DMS153 treated with DMSO at 0.1 percent for 48 hours (cell line): ENCODE measurements around the gene SH3PXD2B.

Experiments
- DNase-seq: peaks from one replicate; lab custom pipeline; 2025; ENCODE audit not compliant: unreplicated experiment; lab: John Stamatoyannopoulos, UW

SH3PXD2B gene

DNA sequence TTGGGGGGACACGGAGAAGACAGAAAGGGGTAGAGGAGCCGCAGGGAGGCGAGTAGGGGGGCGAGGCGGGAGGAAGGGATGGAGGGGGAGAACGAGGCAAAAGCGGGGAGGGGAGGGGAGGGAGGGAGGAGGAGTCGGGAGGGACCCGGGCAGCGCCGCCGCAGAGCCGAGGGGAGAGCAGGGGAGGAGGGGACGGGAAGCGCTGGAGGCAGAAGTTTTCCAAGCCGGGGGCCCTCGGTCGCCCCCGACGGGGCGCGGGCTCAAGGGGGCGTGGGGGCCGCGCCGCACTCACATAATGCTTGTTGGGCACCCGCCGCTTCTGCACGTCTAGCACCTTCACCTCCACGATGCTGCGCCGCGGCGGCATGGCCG lies 353 bp downstream of the SH3PXD2B start:
- no peak for DNase-seq

DNA sequence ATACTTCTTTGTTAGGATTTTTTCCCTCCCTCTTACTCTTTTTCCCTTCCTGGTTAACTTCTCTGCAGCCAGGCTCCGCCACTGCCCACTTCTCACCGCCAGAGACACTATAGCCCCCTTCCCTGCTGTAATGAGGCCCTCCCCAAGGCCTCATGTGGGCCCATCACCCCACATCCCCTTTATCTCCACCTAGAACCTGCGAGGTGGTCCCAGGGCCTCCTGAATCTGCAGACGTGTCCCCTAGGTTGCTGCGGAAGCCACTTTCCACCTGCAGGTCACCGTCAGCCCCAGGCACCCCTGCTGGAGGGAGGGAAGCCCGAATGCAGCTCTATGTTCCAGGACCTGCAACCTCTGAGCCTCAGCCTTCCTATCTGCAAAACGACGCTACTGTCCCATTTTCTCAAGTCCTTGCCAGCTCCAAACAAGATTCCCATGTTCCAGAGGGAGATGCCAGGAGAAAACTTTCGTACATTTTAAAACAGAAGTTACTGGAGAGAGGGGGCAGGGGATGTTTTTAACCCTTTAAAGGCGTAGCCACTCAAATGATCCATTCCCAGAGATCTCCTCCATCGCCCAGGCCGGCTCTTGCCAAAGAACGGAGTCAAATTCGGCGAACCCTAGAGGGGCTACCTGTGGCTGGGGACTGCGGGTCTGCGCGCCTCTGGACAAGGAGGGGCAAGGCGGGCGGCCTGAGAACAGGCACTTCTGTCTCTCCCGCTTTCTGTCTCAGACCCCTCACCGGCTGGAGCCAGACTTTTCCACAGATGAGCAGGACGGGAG lies 929 bp downstream of the SH3PXD2B start:
- no peak for DNase-seq

DNA sequence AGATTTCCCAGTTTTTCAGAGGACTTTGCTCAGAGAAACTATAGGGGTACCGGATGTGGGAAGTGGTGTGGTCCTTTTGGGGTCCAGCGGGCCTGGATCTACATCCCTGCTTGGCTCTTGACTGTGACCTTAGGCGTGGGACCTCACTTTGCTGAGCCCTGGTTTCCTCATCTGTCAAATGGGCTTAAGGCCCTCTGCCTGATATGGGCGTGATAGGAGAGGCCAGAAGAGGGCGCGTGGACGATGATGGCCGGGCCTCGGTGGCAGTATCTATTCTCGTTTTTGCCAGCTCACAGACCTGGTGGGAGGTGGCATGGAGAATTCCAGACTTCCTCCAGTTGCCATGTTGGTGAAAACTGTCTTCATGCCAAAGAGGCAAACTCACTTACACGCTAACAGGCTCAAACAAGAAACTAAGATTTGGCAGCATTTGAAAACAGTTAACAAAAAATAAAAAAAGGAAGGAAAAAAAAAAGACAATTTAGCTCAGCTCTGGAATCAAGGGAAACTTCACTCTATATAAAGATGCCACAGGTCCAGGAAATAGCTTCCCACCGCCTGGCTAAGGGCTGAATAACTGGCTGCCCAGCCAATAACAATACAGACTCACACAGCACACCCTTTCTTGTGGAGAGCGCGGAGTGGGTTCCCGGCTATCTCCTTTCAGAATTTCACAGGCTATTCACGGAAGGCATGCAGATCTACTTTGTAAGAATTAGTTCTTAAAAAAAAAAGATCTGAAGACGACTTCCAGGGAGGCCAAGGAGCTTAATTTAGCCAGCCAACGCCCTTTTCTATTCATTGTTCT lies 1.7 kb downstream of the SH3PXD2B start:
- no peak for DNase-seq

DNA sequence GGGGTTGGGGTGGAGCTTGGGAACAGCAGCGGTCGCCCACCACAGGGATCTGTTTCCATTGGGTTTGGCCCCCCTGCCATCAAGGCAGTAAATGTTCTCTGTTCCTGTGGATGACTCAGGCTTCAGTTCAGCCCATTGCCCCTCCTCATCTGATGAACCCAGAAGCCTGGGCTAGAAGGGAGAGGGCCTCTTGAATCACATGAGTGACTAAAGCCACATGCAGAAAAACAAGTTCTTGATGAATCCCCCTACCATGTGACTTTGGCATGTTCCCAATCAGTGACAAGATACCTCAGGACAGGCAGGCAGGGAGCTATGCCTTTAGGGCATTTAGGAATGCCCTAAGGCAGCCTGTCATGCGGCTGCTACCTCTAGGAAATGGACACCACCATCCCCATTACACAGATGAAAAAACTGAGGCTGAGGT lies 2.5 kb downstream of the SH3PXD2B start:
- no peak for DNase-seq

DNA sequence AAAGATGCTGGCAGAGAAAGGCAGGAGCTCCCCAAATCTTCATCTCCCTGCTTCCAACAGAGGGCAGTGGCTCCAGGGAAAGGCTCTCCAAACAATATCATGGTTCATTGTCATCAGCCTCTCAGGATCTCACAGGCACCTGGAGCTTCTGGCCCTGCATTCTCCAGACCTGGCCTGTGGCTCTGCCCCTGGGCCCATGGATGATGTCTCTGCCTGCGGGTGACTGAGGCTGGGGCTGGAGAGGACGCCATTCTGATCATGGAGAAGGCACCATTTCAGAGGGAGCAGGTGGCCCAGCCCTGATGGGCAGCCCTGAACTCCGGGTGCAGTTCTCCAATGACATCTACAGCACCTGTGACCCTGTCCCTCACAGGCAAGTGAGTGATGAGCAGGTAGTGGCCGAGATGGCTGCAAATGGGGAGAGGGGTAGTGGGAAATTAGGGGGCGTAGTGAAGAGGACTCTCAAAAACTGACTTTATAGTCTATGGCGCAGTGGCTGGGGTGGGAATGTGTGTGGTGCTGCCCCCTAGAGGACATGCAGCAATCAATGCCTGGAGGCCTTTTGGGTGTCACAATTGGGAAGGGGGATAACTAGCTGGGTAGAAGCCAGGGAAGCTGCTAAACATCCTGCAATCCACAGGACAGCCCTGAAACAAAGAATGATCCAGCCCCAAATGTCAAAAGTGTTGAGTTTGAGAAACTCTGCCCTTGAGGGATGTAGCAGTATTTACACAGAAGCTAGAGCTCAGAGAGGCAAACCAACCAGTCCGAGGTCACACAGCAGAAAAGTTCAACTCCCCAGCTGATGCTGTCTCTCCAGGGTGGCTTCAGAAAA lies 3.2 kb downstream of the SH3PXD2B start:
- no peak for DNase-seq

DNA sequence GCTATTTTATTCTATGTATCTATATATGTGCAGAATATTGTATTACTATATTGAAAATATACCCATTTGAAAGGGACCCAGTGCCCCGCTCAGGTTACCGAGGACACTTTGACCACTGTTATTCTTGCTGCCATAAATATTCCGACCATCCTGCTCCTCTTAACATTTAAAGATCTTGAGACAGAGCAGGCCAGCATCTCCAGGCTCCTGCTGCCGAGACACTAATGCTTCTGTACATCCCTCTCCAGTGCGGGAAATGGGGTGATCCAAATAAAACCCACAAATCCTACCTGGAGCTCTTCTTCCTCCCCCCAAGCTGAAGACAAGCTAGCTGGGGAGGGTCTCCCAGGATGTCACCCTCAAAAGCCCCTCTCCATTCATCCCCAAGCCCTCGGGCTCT lies 3.9 kb downstream of the SH3PXD2B start:
- DNase-seq = no peak

DNA sequence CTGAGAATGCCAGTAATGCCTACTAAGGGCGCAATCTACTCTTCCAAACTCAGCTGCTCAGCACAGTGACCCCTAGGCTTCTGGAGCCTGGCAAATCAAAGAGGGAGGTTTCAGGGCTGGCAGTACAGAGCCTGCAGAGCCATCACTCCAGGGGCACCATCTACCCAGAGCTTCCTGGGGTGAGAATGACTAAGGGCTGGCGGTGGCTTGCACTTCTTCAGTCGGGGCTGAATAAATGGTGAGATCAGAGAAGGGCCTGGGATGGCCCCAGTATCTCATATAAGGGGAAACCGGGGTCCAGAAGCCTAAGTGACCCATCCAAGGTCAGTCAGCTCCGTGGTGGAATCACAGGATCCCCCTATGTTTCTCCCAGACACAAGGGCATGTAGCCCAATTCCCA lies 5.3 kb downstream of the SH3PXD2B start:
- no peak for DNase-seq

DNA sequence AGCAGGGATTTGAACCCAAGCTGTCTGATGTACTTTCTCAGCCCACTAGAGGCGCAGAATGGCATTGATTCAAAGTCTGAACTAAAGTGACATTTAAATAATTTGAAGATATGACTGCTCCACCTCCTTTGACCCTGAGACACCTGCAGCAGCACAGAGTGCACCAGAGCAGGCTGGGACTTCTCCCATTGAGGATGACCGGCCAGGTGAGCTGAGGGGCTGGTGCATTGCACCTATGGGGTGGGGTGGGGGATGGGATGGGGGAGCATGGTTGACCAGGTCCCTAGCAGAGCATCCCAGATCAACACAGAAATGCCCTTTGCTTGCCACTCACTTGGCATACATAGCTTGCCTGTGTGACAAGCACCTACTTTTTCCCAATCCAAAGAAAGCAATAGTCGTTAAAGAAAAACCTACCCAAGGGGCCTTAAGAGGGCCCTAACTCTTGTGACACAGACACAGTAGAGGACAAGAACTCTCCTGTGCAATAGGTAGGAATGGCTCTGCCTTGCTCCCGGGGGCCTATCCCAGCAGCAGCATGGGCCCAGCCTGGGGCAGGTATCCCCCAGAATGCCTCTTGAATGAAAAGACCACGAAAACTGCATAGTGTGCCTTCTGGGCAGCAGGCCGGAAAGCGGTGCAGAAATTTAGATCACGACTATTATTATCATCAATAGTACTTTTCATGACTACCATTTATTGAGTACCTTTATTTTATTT lies 6.5 kb downstream of the SH3PXD2B start:
- no peak for DNase-seq

DNA sequence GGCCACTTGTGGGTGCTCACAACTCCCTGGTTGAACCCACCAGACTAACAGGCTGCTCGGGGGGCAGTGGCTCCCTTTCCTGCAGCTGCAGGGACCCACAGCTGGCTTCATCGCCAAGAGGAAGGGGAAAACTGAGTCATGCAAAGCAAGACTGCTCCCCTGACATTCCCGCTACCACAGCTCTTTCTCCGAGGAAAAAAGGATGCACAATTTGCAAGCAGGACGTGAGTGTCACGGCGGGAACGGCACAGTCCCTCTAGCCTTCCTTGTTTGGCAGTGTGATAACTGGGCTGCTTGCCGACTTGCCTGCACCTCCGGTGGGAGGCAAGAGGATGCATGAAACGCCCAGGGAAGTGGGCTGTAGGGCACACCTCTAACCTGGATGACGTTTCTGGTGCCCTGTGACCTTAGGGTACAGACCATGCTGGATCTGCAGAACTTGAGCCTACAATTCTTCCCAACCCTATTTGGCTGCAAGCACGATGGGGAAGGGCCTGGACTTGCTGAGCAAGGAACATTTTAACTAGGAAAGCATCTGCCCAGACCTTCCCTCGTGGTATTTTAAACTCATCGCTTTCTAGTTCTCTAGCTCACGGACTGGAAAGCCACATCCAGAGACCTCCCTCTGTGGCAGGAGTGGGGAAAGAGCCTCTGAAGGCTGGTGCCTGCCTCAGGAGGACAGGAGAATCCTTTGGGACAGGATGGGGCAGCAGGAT lies 7.8 kb downstream of the SH3PXD2B start:
- DNase-seq = no peak

DNA sequence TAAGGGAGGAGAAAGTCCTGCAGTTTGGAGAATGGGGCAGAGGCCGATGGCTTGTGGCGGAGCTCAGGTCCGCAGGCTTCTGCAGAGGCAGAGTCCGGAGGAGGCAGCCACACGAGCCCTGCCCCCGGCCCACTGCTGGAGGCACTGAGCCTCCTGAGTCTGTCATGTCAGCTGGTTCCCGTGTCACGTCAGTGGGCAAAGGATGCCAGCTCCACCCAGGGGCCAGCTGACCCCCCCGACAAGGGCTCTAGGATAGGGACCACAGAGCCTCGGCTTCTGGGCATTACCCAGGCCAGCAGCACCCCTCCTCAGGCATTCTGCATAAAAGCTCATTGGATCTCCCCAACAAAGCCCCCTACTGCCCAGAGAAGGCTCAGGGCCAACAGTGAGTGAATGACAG lies 8.5 kb downstream of the SH3PXD2B start:
- DNase-seq = no peak

DNA sequence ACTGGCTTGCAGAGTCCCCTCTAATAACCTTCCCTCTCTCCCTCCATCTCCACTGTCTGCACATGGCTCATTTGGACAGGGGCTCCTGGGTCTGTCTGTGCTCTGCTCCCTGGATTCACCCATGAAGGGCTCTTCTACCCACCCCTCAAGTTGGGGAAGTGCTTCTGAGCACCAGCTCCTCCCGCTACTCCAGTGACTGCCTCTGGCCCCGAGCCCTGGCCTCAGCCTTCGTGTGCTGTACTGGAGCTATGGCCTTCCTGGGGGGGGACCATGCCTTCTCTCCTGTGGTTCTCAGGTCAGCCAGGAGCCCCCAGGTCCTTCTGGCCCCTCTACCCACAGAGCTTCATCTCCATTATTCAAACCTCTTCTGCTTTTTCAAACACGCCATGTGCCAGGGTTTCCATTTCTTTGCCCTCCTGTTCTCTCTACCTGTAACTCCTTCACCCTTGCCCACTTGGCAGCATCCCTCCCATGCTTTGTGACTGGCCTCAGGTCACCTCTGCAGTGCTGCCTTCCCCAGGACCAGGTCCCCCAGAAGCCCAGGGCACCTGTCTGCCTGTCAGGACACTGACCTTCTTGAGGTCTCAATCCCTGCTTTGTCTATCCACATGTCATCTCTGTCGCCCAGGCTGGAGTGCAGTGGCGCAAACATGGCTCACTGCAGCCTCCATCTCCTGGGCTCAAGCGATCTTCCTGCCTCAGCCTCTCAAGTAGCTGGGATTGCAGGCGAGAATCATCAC lies 9.5 kb downstream of the SH3PXD2B start:
- DNase-seq = no peak

DNA sequence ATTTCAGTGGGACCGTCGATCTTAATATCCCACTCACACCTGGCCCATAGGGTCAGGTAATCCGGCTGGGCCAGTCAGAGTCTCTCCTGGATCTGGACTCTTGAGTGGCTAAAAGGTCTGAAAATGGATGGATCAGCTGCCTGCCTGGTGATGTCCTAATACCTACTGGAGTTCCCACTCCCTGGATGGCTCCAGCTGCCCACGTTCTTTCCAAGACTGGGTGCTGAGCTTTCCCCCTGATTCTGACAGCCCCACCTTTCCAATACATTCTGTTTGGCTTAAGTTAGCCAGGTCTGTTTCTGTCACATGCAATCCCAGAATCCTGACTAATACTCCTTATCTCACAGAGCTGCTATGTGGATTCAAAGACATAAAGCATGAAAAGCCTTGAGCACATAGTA lies 10.2 kb downstream of the SH3PXD2B start:
- DNase-seq = no peak

DNA sequence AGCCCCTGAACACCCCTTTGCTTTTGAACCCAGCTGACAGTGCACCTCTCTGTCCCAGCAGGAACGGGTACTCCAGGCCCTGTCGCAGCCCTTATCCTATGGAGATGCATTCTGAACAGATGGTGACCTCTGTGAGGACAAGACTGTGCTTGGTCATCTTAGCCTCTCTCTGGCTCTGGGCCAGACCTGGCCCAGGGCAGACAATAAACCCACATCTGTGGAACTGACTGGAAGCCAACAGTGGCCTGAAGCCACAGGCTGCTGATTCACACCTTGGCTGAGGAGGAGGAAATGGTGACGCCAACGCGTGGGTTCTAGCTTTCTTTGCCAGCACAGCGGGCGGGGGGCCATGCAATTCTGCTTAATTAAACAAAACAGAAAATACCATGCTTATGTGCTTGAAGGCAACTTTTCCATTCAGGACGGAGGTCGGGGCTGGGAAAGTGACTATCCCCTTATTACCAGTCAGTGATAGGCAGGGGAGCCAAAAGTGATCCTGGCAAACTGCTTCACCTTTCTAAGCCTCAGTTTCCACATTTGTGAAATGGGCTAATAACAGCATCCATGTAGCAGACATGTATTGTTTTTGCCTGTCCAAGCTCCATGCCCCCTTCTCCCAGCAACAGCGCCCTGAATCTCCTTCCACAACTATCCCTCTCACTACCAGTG lies 10.8 kb downstream of the SH3PXD2B start:
- DNase-seq = no peak

DNA sequence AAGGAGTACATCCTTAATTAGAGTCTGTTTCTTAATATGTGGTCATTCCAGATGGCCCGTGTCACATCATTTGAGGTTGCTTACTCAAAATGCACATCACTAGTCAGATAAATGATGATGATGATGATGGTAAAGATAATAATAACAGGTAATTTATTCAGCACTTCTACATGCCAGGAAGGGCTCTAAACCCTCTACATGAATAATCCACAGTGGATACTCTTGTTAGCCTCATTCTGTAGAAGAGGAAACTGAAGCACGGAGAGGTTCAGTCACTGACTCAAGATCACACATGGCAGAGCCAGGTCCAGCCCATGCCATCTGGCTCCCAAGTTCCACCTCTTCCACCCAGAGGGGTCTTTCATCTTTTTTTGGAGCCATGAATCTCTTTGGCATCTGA lies 11.7 kb downstream of the SH3PXD2B start:
- no peak for DNase-seq

DNA sequence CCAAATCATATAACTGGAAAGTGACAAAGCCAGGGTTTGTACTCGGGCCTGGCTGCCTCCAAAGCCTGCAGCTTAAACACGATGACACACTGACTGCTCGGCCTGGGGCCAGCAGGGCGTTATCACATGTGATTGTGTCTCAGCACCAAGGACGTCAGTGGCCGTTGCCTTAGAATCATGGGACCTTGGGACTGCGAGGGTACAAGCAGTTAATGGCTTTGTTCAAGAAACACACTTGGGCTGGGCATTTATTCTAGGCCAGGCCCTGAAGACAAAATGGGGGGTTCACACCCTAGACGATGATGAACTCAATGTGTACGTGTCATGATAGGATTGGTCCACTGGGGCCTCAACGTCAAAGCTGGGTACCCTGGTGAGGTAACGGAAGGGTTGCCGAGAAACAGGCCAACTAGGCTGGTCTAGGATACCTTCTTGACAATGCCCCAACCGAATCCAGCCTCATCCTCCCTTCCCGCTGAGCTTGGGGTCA lies 13.0 kb downstream of the SH3PXD2B start:
- DNase-seq = no peak

DNA sequence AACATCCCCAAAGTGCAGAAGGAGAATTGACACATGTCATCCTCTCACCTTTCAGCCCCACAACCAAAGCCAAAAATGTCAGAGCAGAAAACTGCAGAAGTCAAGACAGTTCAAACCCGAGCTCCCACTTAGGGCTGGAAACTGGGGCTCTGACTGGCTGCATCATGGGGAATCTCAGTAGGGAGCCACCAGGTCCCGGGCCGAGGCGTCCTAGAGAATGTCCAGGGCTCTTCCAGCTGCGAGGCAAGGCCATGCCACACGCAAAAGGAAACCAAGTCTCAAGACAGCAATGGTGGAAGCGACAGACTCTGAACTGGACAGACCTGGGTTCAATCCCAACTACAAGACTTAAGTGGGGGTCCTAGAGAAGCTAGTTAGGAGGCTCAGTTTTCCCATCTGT lies 13.8 kb downstream of the SH3PXD2B start:
- DNase-seq = no peak

DNA sequence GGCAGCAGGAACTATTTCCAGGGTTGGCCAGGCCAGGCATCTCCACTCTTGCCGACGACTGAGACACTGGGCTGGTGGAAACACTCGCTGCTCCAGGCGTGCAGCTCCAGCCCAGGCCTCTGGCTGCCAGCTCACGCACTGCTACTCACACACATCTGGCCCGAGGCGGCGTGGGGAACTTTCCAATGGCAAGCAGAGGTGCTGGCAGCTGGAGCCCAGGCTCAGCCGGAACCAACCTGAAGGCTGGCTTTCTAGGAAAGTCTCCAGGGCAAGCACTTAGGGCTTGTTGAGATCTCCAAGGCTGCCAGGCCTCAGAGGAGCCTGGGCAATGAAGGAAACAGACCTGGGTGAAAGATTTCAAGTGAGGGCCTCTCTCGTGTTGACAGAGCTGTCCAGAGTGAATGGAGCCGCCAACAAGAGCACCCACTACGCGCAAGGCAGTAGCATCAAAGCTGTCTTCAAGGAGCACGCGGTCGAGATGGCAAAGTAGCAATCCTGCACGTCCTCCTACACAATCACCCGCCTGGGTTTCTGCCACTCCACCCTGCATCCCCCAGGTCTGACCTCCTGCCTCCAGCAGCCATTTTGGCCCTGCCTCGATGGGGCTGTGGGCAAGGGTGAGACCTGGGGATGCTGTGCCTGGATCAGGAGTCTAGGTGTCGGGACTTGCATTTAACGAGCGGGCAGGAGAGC lies 14.4 kb downstream of the SH3PXD2B start:
- no peak for DNase-seq

DNA sequence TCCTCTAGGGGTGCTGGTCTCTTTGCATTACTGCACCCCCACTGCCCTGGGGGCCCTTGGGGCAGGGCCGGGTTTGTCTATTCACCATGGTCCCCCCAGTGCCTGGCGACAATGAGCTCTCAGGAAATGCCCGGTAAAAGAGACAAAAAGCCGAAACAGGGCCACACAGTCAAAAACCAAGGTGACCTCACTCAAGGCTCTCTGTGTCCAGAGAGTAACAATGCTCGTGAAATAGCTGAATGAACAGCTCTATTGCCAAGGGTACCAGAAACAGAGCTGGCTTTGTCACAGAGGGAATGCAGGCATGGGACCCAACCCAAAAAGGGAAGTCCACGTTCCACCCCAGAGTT lies 16.0 kb downstream of the SH3PXD2B start:
- DNase-seq = no peak
